Sigmoid colon (tissue), 7 donors: ENCODE measurements around the gene ZNF276. TPM values are rescaled to one million over a fixed set of nuclear protein-coding genes. Genes with fewer than 3 reads are reported as not detected.
A peak's percentile ranks its signal among the peaks of the same experiment; 100 is the strongest.
"Not testable (repeated sequence)": the region's sequence is repeated elsewhere in the genome, so short reads cannot be mapped to it uniquely, and the experiment has no call there.

Experiments
- DNase-seq: peaks from one replicate; pipeline ENCODE4 v3.0.0-alpha.2; 2019
- H3K27ac ChIP-seq, 4 donors: fragments of 200-600 bp; sonication (generic); one replicate each; pipeline ENCODE4 v1.5.1; 2016 to 2019; ENCODE audit warnings: mild to moderate bottlenecking in 1 of 4
- H3K27me3 ChIP-seq, 3 donors: fragments of 200-600 bp; sonication (generic); one replicate each; pipeline ENCODE4 v1.5.1; 2019; ENCODE audit warnings: mild to moderate bottlenecking in 1 of 3
- H3K36me3 ChIP-seq, 4 donors: fragments of 200-600 bp; sonication (generic); one replicate each; pipeline ENCODE4 v1.5.1; 2016 to 2019
- H3K4me1 ChIP-seq, 4 donors: fragments of 200-600 bp; sonication (generic); one replicate each; pipeline ENCODE4 v1.5.1; 2017 to 2019
- H3K4me3 ChIP-seq, 4 donors: fragments of 200-600 bp; sonication (generic); one replicate each; pipeline ENCODE4 v1.5.1; 2017 to 2019; ENCODE audit warnings: mild to moderate bottlenecking in 2 of 4, moderate library complexity in 1 of 4
- H3K9me3 ChIP-seq, 4 donors: fragments of 200-600 bp in 3 of 4; sonication (generic) in 3 of 4; one replicate each; pipeline versions ENCODE4 v1.5.1 to v1.6.1; 2013 to 2019
- EP300 ChIP-seq, 4 donors: sonication (generic); formaldehyde crosslinking; IDR thresholded peaks; one replicate each; pipeline ENCODE4 v1.6.1; 2017; ENCODE audit warnings: antibody characterized with exemption in 4 of 4
- POLR2A ChIP-seq, 2 donors: fragments of 450-650 bp; IDR thresholded peaks; one replicate each; pipeline ENCODE4 v1.6.1; 2016; ENCODE audit warnings: antibody characterized with exemption in 2 of 2, mild to moderate bottlenecking in 2 of 2, moderate library complexity in 2 of 2
- POLR2AphosphoS5 ChIP-seq, 4 donors: sonication (generic); formaldehyde crosslinking; IDR thresholded peaks; one replicate each; pipeline ENCODE4 v1.6.1; 2017; ENCODE audit warnings: antibody characterized with exemption in 4 of 4
- WGBS, 2 donors: extraction: QIAGEN DNeasy Blood & Tissue Kit; methylation state at CpG; one replicate each; pipeline ENCODE4 v1.1.7; 2013; 5-methylcytosine and 5-hydroxymethylcytosine counted together
- intact Hi-C: fragments of 100-400 bp; cut with DNase I; formaldehyde crosslinking; loops from one replicate; pipeline ENCODE4 v1.15.1; 2023
- polyA plus RNA-seq, 3 donors: library from polyadenylated mRNA; stranded (reverse); fragments of 200-250 nt; gene quantifications; one replicate each; pipeline ENCODE4 v1.2.3, GENCODE V29; 2013
- total RNA-seq, 4 donors: library from RNA; depleted of rRNA; stranded (reverse); fragments of >200 nt; gene quantifications; one replicate each; pipeline ENCODE4 v1.1.0, GENCODE V29; 2016
- TF ChIP-seq, protein P1 (sequence below), 4 experiments: fragments of 450-650 bp in 3 of 4; fragments of 200-600 bp in 1 of 4; IDR thresholded peaks; one replicate each; pipeline ENCODE4 v1.5.1; 2016 to 2019; ENCODE audit warnings: antibody characterized with exemption in 4 of 4, mild to moderate bottlenecking in 3 of 4, moderate library complexity in 2 of 4
- donor health status: healthy with polysubstance abuse.
- donor health status: Bipolar disorder and iron deficiency.
- donor health status: healthy.

Gene ZNF276, protein sequence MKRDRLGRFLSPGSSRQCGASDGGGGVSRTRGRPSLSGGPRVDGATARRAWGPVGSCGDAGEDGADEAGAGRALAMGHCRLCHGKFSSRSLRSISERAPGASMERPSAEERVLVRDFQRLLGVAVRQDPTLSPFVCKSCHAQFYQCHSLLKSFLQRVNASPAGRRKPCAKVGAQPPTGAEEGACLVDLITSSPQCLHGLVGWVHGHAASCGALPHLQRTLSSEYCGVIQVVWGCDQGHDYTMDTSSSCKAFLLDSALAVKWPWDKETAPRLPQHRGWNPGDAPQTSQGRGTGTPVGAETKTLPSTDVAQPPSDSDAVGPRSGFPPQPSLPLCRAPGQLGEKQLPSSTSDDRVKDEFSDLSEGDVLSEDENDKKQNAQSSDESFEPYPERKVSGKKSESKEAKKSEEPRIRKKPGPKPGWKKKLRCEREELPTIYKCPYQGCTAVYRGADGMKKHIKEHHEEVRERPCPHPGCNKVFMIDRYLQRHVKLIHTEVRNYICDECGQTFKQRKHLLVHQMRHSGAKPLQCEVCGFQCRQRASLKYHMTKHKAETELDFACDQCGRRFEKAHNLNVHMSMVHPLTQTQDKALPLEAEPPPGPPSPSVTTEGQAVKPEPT
- total RNA-seq (10 to 100 TPM; 13.7 to 26.9 (median 18.2) TPM), polyA plus RNA-seq (10 to 100 TPM in 1 of 3 donors, 1 to 10 TPM in 2; 7.2 to 32.3 (median 9.9) TPM)

DNA sequence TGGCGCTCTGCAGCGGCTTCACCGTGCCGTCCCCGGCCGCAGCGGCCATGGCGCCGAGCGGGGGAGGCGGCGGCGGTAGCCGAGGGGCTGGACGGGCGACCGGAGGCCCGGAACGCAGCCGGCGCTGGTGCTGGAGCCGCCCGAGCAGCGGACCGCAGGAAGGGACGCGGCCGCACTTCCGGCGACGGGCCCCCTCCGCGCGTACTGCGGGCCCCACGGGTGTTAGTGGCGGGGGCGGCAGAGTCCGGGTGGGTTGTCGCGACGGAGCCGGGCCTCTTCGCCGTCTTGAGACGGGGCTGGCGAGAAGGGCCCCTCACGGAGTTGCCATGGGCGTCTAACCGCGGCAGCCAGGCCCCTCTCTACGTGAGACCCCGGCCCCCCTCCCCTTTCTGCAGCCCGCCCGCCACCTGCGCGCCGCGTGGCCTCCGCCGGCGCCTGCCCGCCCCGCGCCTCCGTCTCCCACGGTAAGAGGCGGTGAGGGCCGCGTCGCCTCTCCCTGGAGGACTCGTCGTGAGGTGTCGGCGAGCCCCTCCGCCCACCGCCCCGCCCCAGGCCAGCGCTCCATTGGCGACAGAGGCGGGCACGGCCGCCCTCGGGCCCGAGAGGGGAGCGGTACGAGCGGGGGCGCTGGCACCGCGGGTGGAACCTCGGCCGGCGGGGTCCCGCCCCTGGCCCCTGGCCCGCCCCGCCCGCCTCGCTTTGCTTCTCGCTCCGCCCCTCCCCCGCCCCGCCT, at the start of gene ZNF276, which contains the start of gene VPS9D1:
TSS of gene ZNF276 (plus strand) at position 725 of the 733 bp plus-strand sequence. CDS start 104 bp downstream, outside the sequence.
TSS of gene VPS9D1 (minus strand) at position 86 of the 733 bp plus-strand sequence. CDS start at position 49, 37 bp downstream.
- peak; percentile 88 for DNase-seq
- H3K36me3 ChIP-seq: peaks cover 9 to 34% (median 12%) of the 10 kb centered on the region in 4 donors
- H3K9me3 ChIP-seq: no peaks in the 10 kb centered on the region
- intact Hi-C loops: loop anchor here (2.0 to 5.0 kb wide), 3 partner anchors 20 to 484 kb away; partner anchors contain the start of genes CHMP1A, SPATA2L and SPATA33
- peaks cover 0 to 36% (median 31%) of the 10 kb centered on the region in 4 donors for H3K4me1 ChIP-seq
- peak within 1 kb of the TSS; percentile 74 to 98 (median 77) for H3K4me3 ChIP-seq
- H3K27me3 ChIP-seq: no peaks in the 10 kb centered on the region
- H3K27ac ChIP-seq: peak within 1 kb of the TSS; percentile 96 to 99 (median 98)
- TF ChIP-seq, protein P1, sequence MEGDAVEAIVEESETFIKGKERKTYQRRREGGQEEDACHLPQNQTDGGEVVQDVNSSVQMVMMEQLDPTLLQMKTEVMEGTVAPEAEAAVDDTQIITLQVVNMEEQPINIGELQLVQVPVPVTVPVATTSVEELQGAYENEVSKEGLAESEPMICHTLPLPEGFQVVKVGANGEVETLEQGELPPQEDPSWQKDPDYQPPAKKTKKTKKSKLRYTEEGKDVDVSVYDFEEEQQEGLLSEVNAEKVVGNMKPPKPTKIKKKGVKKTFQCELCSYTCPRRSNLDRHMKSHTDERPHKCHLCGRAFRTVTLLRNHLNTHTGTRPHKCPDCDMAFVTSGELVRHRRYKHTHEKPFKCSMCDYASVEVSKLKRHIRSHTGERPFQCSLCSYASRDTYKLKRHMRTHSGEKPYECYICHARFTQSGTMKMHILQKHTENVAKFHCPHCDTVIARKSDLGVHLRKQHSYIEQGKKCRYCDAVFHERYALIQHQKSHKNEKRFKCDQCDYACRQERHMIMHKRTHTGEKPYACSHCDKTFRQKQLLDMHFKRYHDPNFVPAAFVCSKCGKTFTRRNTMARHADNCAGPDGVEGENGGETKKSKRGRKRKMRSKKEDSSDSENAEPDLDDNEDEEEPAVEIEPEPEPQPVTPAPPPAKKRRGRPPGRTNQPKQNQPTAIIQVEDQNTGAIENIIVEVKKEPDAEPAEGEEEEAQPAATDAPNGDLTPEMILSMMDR (IDR thresholded peaks at IDR 0.05): no peak
- no peak for TF ChIP-seq EP300 (IDR thresholded peaks at IDR 0.05)
- peak; percentile 37 to 39 for TF ChIP-seq POLR2A (IDR thresholded peaks at IDR 0.05)
- peak in 3 of 4 donors; percentile 66 to 88 (median 86) for TF ChIP-seq POLR2AphosphoS5 (IDR thresholded peaks at IDR 0.05)
- WGBS, 2 donors: 0 to 1% methylated on average over 103 of the region's 103 CpGs

DNA sequence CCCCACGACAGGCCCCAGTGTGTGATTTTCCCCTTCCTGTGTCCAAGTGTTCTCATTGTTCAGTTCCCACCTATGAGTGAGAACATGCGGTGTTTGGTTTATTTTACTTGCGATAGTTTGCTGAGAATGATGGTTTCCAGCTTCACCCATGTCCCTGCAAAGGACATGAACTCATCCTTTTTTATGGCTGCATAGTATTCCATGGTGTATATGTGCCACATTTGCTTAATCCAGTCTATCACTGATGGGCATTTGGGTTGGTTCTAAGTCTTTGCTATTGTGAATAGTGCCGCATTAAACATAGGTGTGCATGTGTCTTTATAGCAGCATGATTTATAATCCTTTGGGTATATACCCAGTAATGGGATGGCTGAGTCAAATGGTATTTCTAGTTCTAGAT, 49.8 kb upstream of the ZNF276 start:
- H3K27ac ChIP-seq, H3K4me3 ChIP-seq, intact Hi-C loops, H3K27me3 ChIP-seq, H3K9me3 ChIP-seq, DNase-seq, H3K36me3 ChIP-seq, H3K4me1 ChIP-seq: not testable (repeated sequence)
- WGBS, 2 donors: 87 to 90% methylated on average over 4 of the region's 4 CpGs

DNA sequence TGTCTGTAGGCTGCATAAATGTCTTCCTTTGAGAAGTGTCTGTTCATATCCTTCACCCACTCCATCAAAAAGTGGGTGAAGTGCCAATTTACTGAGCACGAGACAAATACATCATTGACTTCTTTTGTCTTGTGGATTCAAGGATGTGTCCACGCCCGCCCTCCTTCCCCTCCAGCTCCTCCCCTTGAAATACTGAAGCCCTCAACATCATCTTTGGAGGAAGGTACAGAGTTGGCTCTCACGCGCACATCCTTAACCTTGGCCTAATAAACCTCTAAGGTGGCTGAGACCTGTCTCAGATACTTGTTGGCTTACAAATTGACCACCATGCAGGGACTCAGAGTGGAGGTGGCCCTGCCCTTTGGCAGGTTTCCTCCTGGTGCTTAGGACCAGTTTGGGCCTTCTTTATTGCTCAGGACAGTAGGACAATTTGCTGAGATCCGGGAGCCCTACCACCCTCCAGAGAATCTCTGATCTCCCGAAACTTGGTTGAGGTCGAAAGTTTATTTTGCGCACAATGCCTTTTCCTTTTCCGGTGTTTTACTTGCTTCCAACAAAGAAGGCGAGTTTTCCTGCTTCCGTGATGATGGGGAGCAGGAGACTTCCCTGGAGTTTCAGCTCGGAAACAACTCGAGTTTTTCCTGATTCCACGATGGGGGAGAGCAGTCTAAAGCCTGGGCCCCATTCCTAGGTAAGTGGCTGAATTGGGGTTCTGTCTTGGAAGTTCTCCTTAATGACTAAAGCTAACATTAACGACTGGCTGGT, 49.0 kb upstream of the ZNF276 start:
- no peaks in the 10 kb centered on the region for H3K4me1 ChIP-seq
- TF ChIP-seq POLR2A (IDR thresholded peaks at IDR 0.05) (no peak), EP300 (IDR thresholded peaks at IDR 0.05) (no peak), POLR2AphosphoS5 (IDR thresholded peaks at IDR 0.05) (no peak)
- TF ChIP-seq, protein P1 (IDR thresholded peaks at IDR 0.05): no peak
- no peaks in the 10 kb centered on the region for H3K36me3 ChIP-seq
- H3K27ac ChIP-seq: peak overlapping the region in 1 of 4 donors; percentile 8
- H3K4me3 ChIP-seq: no peak overlapping the region
- H3K27me3 ChIP-seq: no peaks in the 10 kb centered on the region
- WGBS, 2 donors: 93 to 94% methylated on average over 16 of the region's 16 CpGs
- no peak for DNase-seq
- intact Hi-C loops: no loop called here
- H3K9me3 ChIP-seq: no peaks in the 10 kb centered on the region

DNA sequence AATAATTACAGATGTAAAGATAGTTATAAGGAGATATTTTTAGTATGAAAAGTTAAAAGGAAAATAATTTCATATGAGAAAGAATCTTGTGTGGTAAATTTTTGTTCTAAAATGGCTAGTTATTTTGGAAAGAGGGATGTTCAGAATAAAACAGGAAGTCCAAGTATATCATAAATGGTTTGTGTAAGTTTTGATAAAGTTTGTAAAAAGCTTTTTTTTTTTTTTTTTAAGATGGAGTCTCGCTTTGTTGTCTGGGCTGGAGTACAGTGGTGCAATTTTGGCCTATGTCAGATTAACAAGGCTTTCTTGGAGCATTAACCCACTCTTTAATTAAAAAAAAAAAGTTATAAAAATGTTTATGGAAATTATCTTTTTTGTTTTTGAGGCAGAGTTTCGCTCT, 43.1 kb upstream of the ZNF276 start:
- Histone ChIP-seq H3K36me3 (no peaks in the 10 kb centered on the region), H3K27ac (no peak overlapping the region), H3K4me1 (no peaks in the 10 kb centered on the region), H3K4me3 (no peak overlapping the region), H3K27me3 (no peaks in the 10 kb centered on the region), H3K9me3 (no peaks in the 10 kb centered on the region)
- DNase-seq: no peak
- WGBS, 2 donors: 96 to 97% methylated on average over 2 of the region's 2 CpGs
- intact Hi-C loops: no loop called here
- TF ChIP-seq, protein P1 (IDR thresholded peaks at IDR 0.05): no peak
- no peak for TF ChIP-seq EP300 (IDR thresholded peaks at IDR 0.05)
- TF ChIP-seq POLR2A (IDR thresholded peaks at IDR 0.05): no peak
- TF ChIP-seq POLR2AphosphoS5 (IDR thresholded peaks at IDR 0.05): no peak
